Stromal cell of bone marrow (primary cell): ENCODE measurements around the gene DAGLB.
A peak's percentile ranks its signal among the peaks of the same experiment; 100 is the strongest.
"Not testable (repeated sequence)": the region's sequence is repeated elsewhere in the genome, so short reads cannot be mapped to it uniquely, and the experiment has no call there.

Experiments
- DNase-seq: peaks from one replicate; pipeline ENCODE4 v3.0.0-alpha.2; 2012; ENCODE audit warnings: low read depth

DAGLB gene

GRCh38 chr7:6430974-6431373, 16.8 kb downstream of the DAGLB start:
- no peak for DNase-seq

- no peak for DNase-seq
Observed at GRCh38 chr7:6430271-6430940, 17.3 kb downstream of the DAGLB start.

- no peak for DNase-seq
Observed at GRCh38 chr7:6425948-6426347, 21.8 kb downstream of the DAGLB start.

GRCh38 chr7:6423942-6424701, 23.6 kb downstream of the DAGLB start:
- DNase-seq, result no peak

- no peak for DNase-seq
Observed at GRCh38 chr7:6422926-6423632, 24.7 kb downstream of the DAGLB start.

- DNase-seq, result no peak
Observed at GRCh38 chr7:6422095-6422494, 25.7 kb downstream of the DAGLB start.

GRCh38 chr7:6420680-6421079, 27.1 kb downstream of the DAGLB start:
- no peak for DNase-seq

GRCh38 chr7:6419310-6419773, 28.4 kb downstream of the DAGLB start:
- peak; percentile 43 for DNase-seq

- no peak for DNase-seq
Observed at GRCh38 chr7:6417408-6417807, 30.3 kb downstream of the DAGLB start.

- no peak for DNase-seq
Observed at GRCh38 chr7:6416516-6417145, 31.1 kb downstream of the DAGLB start.

- DNase-seq, result no peak
Observed at GRCh38 chr7:6413637-6414036, 34.1 kb downstream of the DAGLB start.

GRCh38 chr7:6409944-6410693, 37.6 kb downstream of the DAGLB start:
- DNase-seq, result no peak

- no peak for DNase-seq
Observed at GRCh38 chr7:6409091-6409490, 38.7 kb downstream of the DAGLB start.

- no peak for DNase-seq
Observed at GRCh38 chr7:6407434-6407833, 40.3 kb downstream of the DAGLB start.

- no peak for DNase-seq
Observed at GRCh38 chr7:6406121-6406520, 41.6 kb downstream of the DAGLB start.

GRCh38 chr7:6403907-6404306, 43.8 kb downstream of the DAGLB start:
- no peak for DNase-seq

- DNase-seq, result no peak
Observed at GRCh38 chr7:6402741-6403140, 45.0 kb downstream of the DAGLB start.

- no peak for DNase-seq
Observed at GRCh38 chr7:6402041-6402440, 45.7 kb downstream of the DAGLB start.

GRCh38 chr7:6401536-6401935, 46.2 kb downstream of the DAGLB start:
- DNase-seq, result no peak

GRCh38 chr7:6400243-6401105, 47.3 kb downstream of the DAGLB start:
- DNase-seq, result not testable (repeated sequence)

- DNase-seq, result no peak
Observed at GRCh38 chr7:6399351-6399750, 48.4 kb downstream of the DAGLB start.
